ENCODE results near the gene CHFR. TPM values are rescaled to one million over a fixed set of nuclear protein-coding genes. Genes with fewer than 3 reads are reported as not detected.
"Not testable (repeated sequence)": the region's sequence is repeated elsewhere in the genome, so short reads cannot be mapped to it uniquely, and the experiment has no call there.

The CHFR gene
- total and polyA plus RNA-seq, 4 donors: 7.0 to 23.4 (median 14.6) TPM

DNA sequence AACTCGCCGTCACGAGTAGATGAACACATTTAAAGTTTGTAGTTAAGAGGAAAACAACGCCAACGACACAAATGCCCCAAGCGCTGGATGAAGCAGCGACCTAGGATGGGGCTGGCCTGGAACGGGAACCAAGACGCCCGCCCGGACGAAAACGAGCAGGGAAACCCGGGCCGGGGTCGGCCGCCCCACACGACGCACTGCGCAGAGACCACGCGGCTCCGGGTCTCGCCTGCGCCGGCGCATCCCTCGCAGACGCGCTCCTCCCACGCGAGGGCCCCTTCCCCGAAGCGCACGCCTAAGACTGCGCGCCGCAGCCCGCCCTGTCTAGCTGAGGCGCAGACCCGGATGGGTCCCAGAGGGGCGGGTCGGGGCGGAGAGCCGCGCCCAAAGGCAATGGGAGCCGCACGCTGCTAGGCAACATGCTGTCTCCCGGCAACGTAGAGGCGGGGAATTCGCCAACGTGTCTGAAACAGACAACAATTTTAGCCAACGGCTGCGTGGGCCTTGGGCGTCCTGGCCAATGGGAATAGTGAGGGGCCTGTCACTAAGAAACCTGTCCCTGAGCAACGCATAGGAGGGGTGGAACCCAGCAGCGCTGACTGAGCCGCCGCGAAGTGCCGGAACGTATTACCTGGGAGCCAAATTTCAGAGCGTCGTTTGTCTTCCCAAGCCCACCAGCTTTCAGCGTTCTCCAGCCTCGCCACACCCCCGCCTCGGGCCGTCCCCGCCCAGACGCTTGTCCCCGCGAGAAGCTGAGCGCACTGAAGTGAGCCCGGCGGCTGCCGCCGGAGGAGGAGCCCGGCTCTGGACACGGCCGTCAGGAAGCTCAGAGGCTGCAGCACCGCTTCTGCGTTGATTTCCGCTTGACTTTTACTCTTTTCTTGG lies 21.0 kb upstream of the CHFR start:
- peak overlapping the region; percentile 54 to 57 for H3K27ac ChIP-seq (ENCODE audit: low read depth in 1 of 2, low read length in 2 of 2)
- no peak overlapping the region for H3K9ac ChIP-seq (ENCODE audit: low read depth in 1 of 2, low read length in 2 of 2)
- peaks cover 0 to 4% (median 0%) of the 10 kb centered on the region in 4 donors for H3K27me3 ChIP-seq (ENCODE audit: control insufficient read depth in 4 of 4, insufficient read depth in 4 of 4, low read length in 3 of 4)

DNA sequence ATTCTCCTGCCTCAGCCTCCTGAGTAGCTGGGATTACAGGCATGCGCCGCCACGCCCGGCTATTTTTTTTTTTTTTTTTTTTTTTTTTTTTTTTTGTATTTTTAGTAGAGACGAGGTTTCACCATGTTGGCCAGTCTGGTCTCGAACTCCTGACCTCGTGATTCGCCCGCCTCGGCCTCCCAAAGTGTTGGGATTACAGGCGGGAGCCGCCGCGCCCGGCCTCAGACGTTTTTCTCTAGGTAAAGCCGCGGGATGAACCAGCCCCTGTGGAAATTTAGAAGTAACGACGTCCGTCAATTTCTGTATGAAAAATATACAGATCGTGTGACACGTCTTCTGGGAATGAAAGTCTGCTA lies 20.4 kb upstream of the CHFR start:
- WGBS: 8% methylated on average over 23 of the region's 23 CpGs
- H3K27ac ChIP-seq (ENCODE audit: low read depth in 1 of 2, low read length in 2 of 2): peak overlapping the region in 1 of 2 donors; percentile 50
- peaks cover 21 to 61% (median 44%) of the 10 kb centered on the region in 4 donors for H3K9me3 ChIP-seq (ENCODE audit: control insufficient read depth in 4 of 4, low read length in 3 of 4)
- not testable (repeated sequence) for DNase-seq (ENCODE audit: low spot score); H3K36me3 ChIP-seq (ENCODE audit: control insufficient read depth in 4 of 4, insufficient read depth in 3 of 4, low read depth in 1 of 4, low read length in 3 of 4); H3K9ac ChIP-seq (ENCODE audit: low read depth in 1 of 2, low read length in 2 of 2); H3K4me1 ChIP-seq (ENCODE audit: control insufficient read depth in 4 of 4, insufficient read depth in 4 of 4, low read length in 3 of 4); H3K27me3 ChIP-seq (ENCODE audit: control insufficient read depth in 4 of 4, insufficient read depth in 4 of 4, low read length in 3 of 4)
- peak overlapping the region in 2 of 3 donors; percentile 35 to 49 for H3K4me3 ChIP-seq (ENCODE audit: low read depth in 1 of 3, low read length in 3 of 3)

More for the DNA sequence above, 21.0 kb upstream of the CHFR start:
- Histone ChIP-seq H3K9me3 (ENCODE audit: control insufficient read depth in 4 of 4, low read length in 3 of 4) (peaks cover 18 to 59% (median 42%) of the 10 kb centered on the region in 4 donors), H3K4me3 (ENCODE audit: low read depth in 1 of 3, low read length in 3 of 3) (peak overlapping the region; percentile 35 to 63 (median 53)), H3K4me1 (ENCODE audit: control insufficient read depth in 4 of 4, insufficient read depth in 4 of 4, low read length in 3 of 4) (no peaks in the 10 kb centered on the region), H3K36me3 (ENCODE audit: control insufficient read depth in 4 of 4, insufficient read depth in 3 of 4, low read depth in 1 of 4, low read length in 3 of 4) (peaks cover 0 to 2% (median 0%) of the 10 kb centered on the region in 4 donors)
- DNase-seq (ENCODE audit: low spot score): peak; percentile 87
- TF ChIP-seq RAD21 (IDR thresholded peaks at IDR 0.05) (no peak), SP1 (IDR thresholded peaks at IDR 0.05) (peak; percentile 56), GABPA (IDR thresholded peaks at IDR 0.05 in 1 of 2, conservative IDR thresholded peaks at IDR 0.05 in 1 of 2) (peak in 1 of 2 donors; percentile 37)
- TF ChIP-seq, protein P1, sequence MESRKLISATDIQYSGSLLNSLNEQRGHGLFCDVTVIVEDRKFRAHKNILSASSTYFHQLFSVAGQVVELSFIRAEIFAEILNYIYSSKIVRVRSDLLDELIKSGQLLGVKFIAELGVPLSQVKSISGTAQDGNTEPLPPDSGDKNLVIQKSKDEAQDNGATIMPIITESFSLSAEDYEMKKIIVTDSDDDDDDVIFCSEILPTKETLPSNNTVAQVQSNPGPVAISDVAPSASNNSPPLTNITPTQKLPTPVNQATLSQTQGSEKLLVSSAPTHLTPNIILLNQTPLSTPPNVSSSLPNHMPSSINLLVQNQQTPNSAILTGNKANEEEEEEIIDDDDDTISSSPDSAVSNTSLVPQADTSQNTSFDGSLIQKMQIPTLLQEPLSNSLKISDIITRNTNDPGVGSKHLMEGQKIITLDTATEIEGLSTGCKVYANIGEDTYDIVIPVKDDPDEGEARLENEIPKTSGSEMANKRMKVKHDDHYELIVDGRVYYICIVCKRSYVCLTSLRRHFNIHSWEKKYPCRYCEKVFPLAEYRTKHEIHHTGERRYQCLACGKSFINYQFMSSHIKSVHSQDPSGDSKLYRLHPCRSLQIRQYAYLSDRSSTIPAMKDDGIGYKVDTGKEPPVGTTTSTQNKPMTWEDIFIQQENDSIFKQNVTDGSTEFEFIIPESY (IDR thresholded peaks at IDR 0.05): peak; percentile 31
- 2% methylated on average over 85 of the region's 85 CpGs for WGBS

DNA sequence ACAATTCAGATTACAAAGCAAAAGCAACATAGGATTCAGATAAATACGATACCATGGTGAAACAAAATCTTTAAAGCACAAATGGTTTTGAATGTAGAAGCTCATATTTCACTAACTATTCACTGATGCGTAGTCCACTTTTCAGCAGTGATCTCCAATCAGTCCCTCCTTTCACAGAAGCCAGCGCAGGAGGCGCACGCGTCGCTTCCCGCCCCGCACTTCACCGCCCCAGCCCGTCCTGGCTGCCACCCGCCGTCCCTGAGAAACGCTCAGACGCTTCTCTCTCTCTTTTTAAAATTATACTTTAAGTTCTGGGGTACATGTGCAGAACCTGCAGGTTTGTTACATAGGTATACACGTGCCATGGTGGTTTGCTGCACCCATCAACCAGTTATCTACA lies 19.8 kb upstream of the CHFR start:
- Histone ChIP-seq H3K4me3 (ENCODE audit: low read depth in 1 of 3, low read length in 3 of 3) (no peak overlapping the region), H3K4me1 (ENCODE audit: control insufficient read depth in 4 of 4, insufficient read depth in 4 of 4, low read length in 3 of 4) (no peaks in the 10 kb centered on the region), H3K27ac (ENCODE audit: low read depth in 1 of 2, low read length in 2 of 2) (no peak overlapping the region), H3K9ac (ENCODE audit: low read depth in 1 of 2, low read length in 2 of 2) (no peak overlapping the region), H3K36me3 (ENCODE audit: control insufficient read depth in 4 of 4, insufficient read depth in 3 of 4, low read depth in 1 of 4, low read length in 3 of 4) (peaks cover 0 to 2% (median 0%) of the 10 kb centered on the region in 4 donors), H3K27me3 (ENCODE audit: control insufficient read depth in 4 of 4, insufficient read depth in 4 of 4, low read length in 3 of 4) (peaks cover 0 to 4% (median 0%) of the 10 kb centered on the region in 4 donors), H3K9me3 (ENCODE audit: control insufficient read depth in 4 of 4, low read length in 3 of 4) (peaks cover 21 to 60% (median 43%) of the 10 kb centered on the region in 4 donors)
- WGBS: 22% methylated on average over 16 of the region's 16 CpGs
- DNase-seq (ENCODE audit: low spot score): no peak
- TF ChIP-seq HNF4G (IDR thresholded peaks at IDR 0.05) (no peak), JUND (IDR thresholded peaks at IDR 0.05) (no peak), NR2F2 (IDR thresholded peaks at IDR 0.05) (no peak), EGR1 (IDR thresholded peaks at IDR 0.05; ENCODE audit: low read depth in 2 of 2) (no peak), FOXA1 (IDR thresholded peaks at IDR 0.05) (no peak), YY1 (IDR thresholded peaks at IDR 0.05) (no peak), TAF1 (conservative IDR thresholded peaks at IDR 0.05) (no peak), RAD21 (IDR thresholded peaks at IDR 0.05) (no peak), FOXA2 (IDR thresholded peaks at IDR 0.05) (no peak), RXRA (IDR thresholded peaks at IDR 0.05) (no peak), HNF4A (conservative IDR thresholded peaks at IDR 0.05) (no peak)
- TF ChIP-seq, protein P2, sequence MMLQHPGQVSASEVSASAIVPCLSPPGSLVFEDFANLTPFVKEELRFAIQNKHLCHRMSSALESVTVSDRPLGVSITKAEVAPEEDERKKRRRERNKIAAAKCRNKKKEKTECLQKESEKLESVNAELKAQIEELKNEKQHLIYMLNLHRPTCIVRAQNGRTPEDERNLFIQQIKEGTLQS (IDR thresholded peaks at IDR 0.05): no peak
- TF ChIP-seq, protein P1 (IDR thresholded peaks at IDR 0.05): no peak
- TF ChIP-seq, protein P3, sequence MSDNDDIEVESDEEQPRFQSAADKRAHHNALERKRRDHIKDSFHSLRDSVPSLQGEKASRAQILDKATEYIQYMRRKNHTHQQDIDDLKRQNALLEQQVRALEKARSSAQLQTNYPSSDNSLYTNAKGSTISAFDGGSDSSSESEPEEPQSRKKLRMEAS (IDR thresholded peaks at IDR 0.05): no peak
